Progenitor cell of endocrine pancreas (in vitro differentiated cells): ENCODE results near the gene GNAT3. TPM values are rescaled to one million over a fixed set of nuclear protein-coding genes. Genes with fewer than 3 reads are reported as not detected.

ENCODE experiments used
- DNase-seq: peaks from one replicate; pipeline ENCODE4 v3.0.0; 2021; ENCODE audit warnings: low spot score; ENCODE audit not compliant: unreplicated experiment
- H3K27ac Mint-ChIP-seq: 2 replicates; pipeline ENCODE4 v1.8.0; 2021; ENCODE audit warnings: mild to moderate bottlenecking, moderate library complexity, mixed read lengths
- H3K27me3 Mint-ChIP-seq: 2 replicates; pipeline ENCODE4 v1.8.0; 2021; ENCODE audit warnings: mixed read lengths
- H3K36me3 Mint-ChIP-seq: 2 replicates; pipeline ENCODE4 v1.8.0; 2022; ENCODE audit warnings: mixed read lengths; ENCODE audit not compliant: insufficient read depth
- H3K4me1 Mint-ChIP-seq: 2 replicates; pipeline ENCODE4 v1.8.0; 2021; ENCODE audit warnings: low read depth, mixed read lengths
- H3K4me3 Mint-ChIP-seq: 2 replicates; pipeline ENCODE4 v1.8.0; 2021; ENCODE audit warnings: low read depth, mild to moderate bottlenecking, moderate library complexity, mixed read lengths
- H3K9me3 Mint-ChIP-seq: 2 replicates; pipeline ENCODE4 v1.8.0; 2021; ENCODE audit warnings: low read depth, mixed read lengths
- total RNA-seq: library from RNA; stranded (reverse); gene quantifications from 2 replicates; pipeline ENCODE4 v1.2.1, GENCODE V29; 2021
- TF ChIP-seq, protein P1 (sequence below): fragments of 200-600 bp; sonication (generic); IDR thresholded peaks from one replicate; pipeline ENCODE4 v1.5.0; 2021; ENCODE audit warnings: antibody characterized with exemption, mild to moderate bottlenecking; ENCODE audit not compliant: unreplicated experiment

Gene GNAT3
- total RNA-seq, 1 donor from 2014 or later = not detected

DNA sequence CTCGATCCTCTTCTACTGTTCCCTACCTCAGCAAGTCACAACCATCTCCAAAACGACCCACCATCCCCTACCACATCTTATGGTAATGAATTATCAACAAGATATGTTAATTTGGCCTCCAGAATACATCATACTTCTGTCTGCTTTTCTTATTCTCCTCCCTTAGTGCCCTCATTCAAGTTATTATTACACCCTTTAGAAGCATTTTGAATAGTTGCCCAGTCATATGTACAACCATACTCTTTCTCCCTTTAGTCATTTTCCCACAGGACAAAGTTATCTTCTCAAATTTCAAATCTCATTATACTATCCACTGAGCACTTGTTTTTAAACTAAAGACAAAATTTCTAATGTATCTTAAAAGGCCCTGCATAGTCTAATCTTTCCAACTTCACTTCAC, 71.0 kb downstream of the GNAT3 start:
- Mint-ChIP-seq H3K4me1 (peaks cover 7% of the 10 kb centered on the region), H3K4me3 (no peak overlapping the region), H3K27me3 (no peaks in the 10 kb centered on the region), H3K27ac (no peak overlapping the region), H3K36me3 (no peaks in the 10 kb centered on the region), H3K9me3 (peaks cover 7% of the 10 kb centered on the region)
- no peak for DNase-seq
- TF ChIP-seq, protein P1, sequence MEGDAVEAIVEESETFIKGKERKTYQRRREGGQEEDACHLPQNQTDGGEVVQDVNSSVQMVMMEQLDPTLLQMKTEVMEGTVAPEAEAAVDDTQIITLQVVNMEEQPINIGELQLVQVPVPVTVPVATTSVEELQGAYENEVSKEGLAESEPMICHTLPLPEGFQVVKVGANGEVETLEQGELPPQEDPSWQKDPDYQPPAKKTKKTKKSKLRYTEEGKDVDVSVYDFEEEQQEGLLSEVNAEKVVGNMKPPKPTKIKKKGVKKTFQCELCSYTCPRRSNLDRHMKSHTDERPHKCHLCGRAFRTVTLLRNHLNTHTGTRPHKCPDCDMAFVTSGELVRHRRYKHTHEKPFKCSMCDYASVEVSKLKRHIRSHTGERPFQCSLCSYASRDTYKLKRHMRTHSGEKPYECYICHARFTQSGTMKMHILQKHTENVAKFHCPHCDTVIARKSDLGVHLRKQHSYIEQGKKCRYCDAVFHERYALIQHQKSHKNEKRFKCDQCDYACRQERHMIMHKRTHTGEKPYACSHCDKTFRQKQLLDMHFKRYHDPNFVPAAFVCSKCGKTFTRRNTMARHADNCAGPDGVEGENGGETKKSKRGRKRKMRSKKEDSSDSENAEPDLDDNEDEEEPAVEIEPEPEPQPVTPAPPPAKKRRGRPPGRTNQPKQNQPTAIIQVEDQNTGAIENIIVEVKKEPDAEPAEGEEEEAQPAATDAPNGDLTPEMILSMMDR = no peak

DNA sequence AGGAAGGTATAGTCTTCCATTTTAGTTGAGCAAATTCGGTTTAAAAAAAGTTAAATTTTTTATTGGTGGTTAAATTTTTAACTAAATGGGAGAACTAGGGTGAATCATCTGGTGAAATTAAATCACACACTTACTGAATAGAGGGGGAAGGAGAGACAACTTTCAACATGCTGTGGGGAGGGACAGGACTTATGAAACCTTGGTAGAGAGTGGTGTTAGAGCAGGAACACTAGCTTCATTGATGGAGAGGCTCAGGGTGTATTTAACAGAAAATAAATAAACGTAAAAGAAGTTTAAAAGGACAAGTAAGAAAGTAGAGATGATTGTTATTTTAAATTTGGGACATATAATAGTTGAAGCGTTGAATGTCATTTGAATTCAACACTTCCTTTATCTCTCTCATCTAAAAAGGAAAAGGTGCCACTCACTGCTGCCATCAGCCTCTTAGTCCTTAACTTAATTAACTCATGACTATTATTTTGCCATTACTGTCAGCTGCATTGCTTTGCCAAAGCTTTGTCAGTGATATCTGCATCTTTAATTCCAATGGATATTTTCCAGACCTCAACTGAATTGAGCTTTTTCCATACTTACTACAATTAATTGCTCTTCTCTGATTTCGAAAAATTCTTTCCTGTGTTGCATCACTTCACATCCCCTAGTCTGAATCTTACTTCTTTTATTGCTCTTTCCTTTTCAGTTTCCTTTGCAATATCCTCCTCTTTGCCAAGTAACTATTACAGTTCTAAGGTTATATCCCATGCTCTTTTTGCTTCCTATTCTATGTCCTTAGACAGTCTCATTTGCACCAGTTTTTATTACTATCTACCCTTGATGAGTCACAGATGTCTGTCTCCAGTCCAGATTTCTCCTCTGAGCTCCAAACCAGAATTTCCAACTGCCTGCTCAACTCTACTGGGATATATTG, 71.7 kb downstream of the GNAT3 start:
- TF ChIP-seq, protein P1 = no peak
- Mint-ChIP-seq H3K4me3 (no peak overlapping the region), H3K9me3 (peaks cover 7% of the 10 kb centered on the region), H3K36me3 (no peaks in the 10 kb centered on the region), H3K27me3 (no peaks in the 10 kb centered on the region), H3K4me1 (peaks cover 7% of the 10 kb centered on the region), H3K27ac (no peak overlapping the region)
- DNase-seq = no peak

DNA sequence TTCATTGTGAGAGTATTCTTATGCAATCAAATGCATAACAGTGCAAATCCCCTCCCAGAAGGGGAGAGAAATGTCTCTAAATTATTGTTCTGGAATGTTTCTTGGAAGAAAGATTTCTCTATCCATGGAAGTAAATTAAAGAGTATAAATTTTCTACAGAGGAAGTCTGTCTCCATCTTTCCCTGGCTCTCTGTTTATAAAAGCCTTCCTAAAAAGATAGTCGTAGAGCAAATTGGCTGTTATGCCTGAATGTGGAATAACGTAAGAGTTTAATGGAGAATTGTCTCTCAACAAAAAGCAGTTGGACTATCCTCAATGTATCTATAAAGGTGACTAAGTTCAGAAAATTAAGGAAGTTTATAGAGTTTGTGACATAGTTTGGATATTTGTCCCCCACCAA, 76.3 kb downstream of the GNAT3 start:
- no peak for DNase-seq
- no peak overlapping the region for H3K27ac Mint-ChIP-seq
- no peak overlapping the region for H3K4me3 Mint-ChIP-seq
- no peaks in the 10 kb centered on the region for H3K36me3 Mint-ChIP-seq
- no peaks in the 10 kb centered on the region for H3K27me3 Mint-ChIP-seq
- H3K9me3 Mint-ChIP-seq = peaks cover 11% of the 10 kb centered on the region
- TF ChIP-seq, protein P1 = no peak
- H3K4me1 Mint-ChIP-seq = peaks cover 2% of the 10 kb centered on the region

DNA sequence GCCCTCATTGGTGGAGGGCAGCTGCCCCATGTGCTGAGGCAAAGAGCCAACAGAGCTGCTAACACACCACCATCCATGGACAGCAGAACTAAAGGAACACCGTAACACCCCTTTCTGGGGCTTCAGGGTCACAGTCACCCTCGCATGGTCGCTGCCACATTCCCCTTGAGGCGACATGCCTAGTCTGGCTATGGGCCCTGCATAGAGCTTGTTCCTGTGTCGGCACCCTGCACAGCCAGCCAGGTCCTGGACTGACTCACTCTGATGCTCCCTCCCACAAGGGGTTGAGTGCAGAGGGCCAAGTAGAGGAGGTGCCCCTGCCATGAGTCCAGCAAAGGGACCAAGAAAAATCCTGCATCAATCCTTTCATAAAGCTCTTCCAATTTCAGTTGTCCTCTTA, 77.8 kb downstream of the GNAT3 start:
- H3K4me1 Mint-ChIP-seq = peaks cover 2% of the 10 kb centered on the region
- H3K27ac Mint-ChIP-seq = no peak overlapping the region
- H3K4me3 Mint-ChIP-seq = no peak overlapping the region
- DNase-seq = no peak
- no peaks in the 10 kb centered on the region for H3K36me3 Mint-ChIP-seq
- peaks cover 11% of the 10 kb centered on the region for H3K9me3 Mint-ChIP-seq
- no peaks in the 10 kb centered on the region for H3K27me3 Mint-ChIP-seq
- TF ChIP-seq, protein P1 = no peak

DNA sequence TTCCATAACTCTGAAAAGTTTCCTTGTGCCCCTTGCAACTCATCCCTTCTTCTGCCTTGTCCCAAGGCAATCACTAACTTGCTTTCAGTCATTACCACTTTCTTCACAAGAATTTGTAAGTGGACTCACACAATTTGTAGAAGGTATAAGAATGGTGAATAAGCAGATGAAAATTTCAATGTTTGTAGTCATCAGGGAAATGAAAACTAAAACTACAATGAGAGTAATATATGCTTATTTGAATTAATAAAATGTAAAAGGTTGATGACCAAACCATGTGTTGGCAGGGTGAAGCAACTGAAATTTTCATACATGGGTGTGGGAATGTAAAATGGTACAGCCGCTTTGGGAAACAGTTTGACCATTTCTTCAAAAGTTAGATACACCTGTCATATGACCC, 79.7 kb downstream of the GNAT3 start:
- H3K4me1 Mint-ChIP-seq = peaks cover 5% of the 10 kb centered on the region
- H3K27ac Mint-ChIP-seq = no peak overlapping the region
- no peak for DNase-seq
- H3K27me3 Mint-ChIP-seq = no peaks in the 10 kb centered on the region
- H3K4me3 Mint-ChIP-seq = no peak overlapping the region
- H3K9me3 Mint-ChIP-seq = peaks cover 11% of the 10 kb centered on the region
- no peaks in the 10 kb centered on the region for H3K36me3 Mint-ChIP-seq
- TF ChIP-seq, protein P1 = no peak
